Transverse colon (tissue), 4 donors: ENCODE results near the gene NDE1. TPM values are rescaled to one million over a fixed set of nuclear protein-coding genes. Genes with fewer than 3 reads are reported as not detected.

Source experiments
- DNase-seq: peaks from one replicate; pipeline ENCODE4 v3.0.0-alpha.2; 2019
- H3K27ac ChIP-seq, 4 donors: fragments of 200-600 bp; sonication (generic); 2 replicates each; pipeline ENCODE4 v1.5.1; 2016 to 2018; ENCODE audit warnings: inconsistent platforms in 4 of 4
- H3K27me3 ChIP-seq: fragments of 200-600 bp; sonication (generic); 2 replicates; pipeline ENCODE4 v1.5.1; 2017; ENCODE audit warnings: inconsistent platforms
- H3K36me3 ChIP-seq, 4 donors: fragments of 200-600 bp; sonication (generic); 2 replicates each; pipeline ENCODE4 v1.5.1; 2017 to 2019; ENCODE audit warnings: inconsistent platforms in 4 of 4
- H3K4me1 ChIP-seq, 4 donors: fragments of 200-600 bp; sonication (generic); 2 replicates each; pipeline ENCODE4 v1.5.1; 2017 to 2020; ENCODE audit warnings: inconsistent platforms in 4 of 4
- H3K4me3 ChIP-seq, 4 donors: fragments of 200-600 bp; sonication (generic); 1 replicate in 1 of 4; 2 replicates in 3 of 4; pipeline versions ENCODE4 v1.5.1 to v1.6.1; 2017 to 2019; ENCODE audit warnings: inconsistent platforms in 4 of 4
- H3K9me3 ChIP-seq, 2 donors: fragments of 200-600 bp; sonication (generic); 2 replicates each; pipeline ENCODE4 v1.5.1; 2017 to 2019; ENCODE audit warnings: inconsistent platforms in 2 of 2
- CTCF ChIP-seq, 5 experiments: fragments of 200-600 bp in 3 of 5; fragments of 450-650 bp in 2 of 5; sonication (generic) in 3 of 5; IDR thresholded peaks; 1 replicate in 2 of 5; 2 replicates in 3 of 5; pipeline ENCODE4 v1.5.1; 2016 to 2017; ENCODE audit warnings: antibody characterized with exemption in 5 of 5, inconsistent platforms in 3 of 5, mild to moderate bottlenecking in 2 of 5, moderate library complexity in 1 of 5
- EP300 ChIP-seq: sonication (generic); formaldehyde crosslinking; IDR thresholded peaks from one replicate; pipeline ENCODE4 v1.6.1; 2017; ENCODE audit warnings: antibody characterized with exemption, low read depth
- POLR2A ChIP-seq: fragments of 450-650 bp; IDR thresholded peaks from one replicate; pipeline ENCODE4 v1.6.1; 2016; ENCODE audit warnings: antibody characterized with exemption, mild to moderate bottlenecking, moderate library complexity
- POLR2AphosphoS5 ChIP-seq, 3 donors: sonication (generic); formaldehyde crosslinking; IDR thresholded peaks; one replicate each; pipeline ENCODE4 v1.6.1; 2016; ENCODE audit warnings: antibody characterized with exemption in 3 of 3
- WGBS, 2 donors: methylation state at CpG; one replicate each; pipeline ENCODE4 v1.1.5; 2018; ENCODE audit warnings: low coverage in 1 of 2; 5-methylcytosine and 5-hydroxymethylcytosine counted together
- in situ Hi-C, 4 donors: fragments of 200-750 bp; cut with MboI; loops; one replicate each; pipeline versions ENCODE4 v1.15.0 to v1.15.1; 2017; ENCODE audit warnings: low sequenced_read_pairs in 3 of 4, low pct_ligation_motif_present in 1 of 4, low pct_unique_long_range_greater_than_20kb in 1 of 4
- intact Hi-C: fragments of 100-400 bp; cut with DNase I; formaldehyde crosslinking; loops from one replicate; pipeline ENCODE4 v1.15.1; 2023; ENCODE audit warnings: low total_unique reads
- total RNA-seq, 4 donors: library from RNA; depleted of rRNA; stranded (reverse); fragments of >200 nt; gene quantifications; one replicate each; pipeline ENCODE4 v1.1.0, GENCODE V29; 2016

The NDE1 gene
- total RNA-seq, 4 donors from 2014 or later = 21.0 to 47.6 (median 36.3) TPM

DNA sequence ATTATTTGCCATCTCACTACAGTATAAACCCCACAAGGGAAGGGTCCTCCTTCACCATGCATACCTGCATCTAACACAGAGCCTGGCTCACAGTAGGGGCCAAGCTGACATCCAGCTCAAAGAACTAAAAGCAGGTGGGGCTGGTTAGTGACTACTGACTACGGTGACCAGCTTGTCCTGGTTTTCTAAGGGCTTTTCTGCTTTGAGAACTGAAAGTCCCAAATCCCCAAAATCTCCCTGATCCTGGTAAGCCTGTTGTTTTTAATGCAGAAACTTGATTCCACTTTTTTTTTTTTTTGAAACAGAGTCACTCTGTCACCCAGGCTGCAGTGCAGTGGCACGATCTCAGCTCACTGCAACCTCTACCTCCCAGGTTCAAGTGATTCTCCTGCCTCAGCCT lies 89.4 kb downstream of the NDE1 start:
- peak overlapping the region in 1 of 4 donors; percentile 5 for H3K27ac ChIP-seq
- DNase-seq = no peak

GRCh38 chr16:15739950-15740349 lies 89.9 kb downstream of the NDE1 start:
- intact Hi-C loops (no loop called here), in situ Hi-C loops (no loop called here)
- H3K4me3 ChIP-seq = no peak overlapping the region
- H3K27me3 ChIP-seq = no peaks in the 10 kb centered on the region
- no peak for DNase-seq
- 72% methylated on average over 2 to 6 of the region's 6 CpGs for WGBS, 2 donors
- H3K36me3 ChIP-seq = peaks cover 0 to 6% (median 1%) of the 10 kb centered on the region in 4 donors
- H3K27ac ChIP-seq = peak overlapping the region in 1 of 4 donors; percentile 5
- H3K9me3 ChIP-seq = no peaks in the 10 kb centered on the region
- peaks cover 0 to 2% (median 0%) of the 10 kb centered on the region in 4 donors for H3K4me1 ChIP-seq
- no peak for TF ChIP-seq EP300
- no peak for TF ChIP-seq POLR2A
- TF ChIP-seq CTCF (IDR thresholded peaks at IDR 0.05) = no peak
- TF ChIP-seq POLR2AphosphoS5 (IDR thresholded peaks at IDR 0.05) = no peak

More for the DNA sequence above, 89.4 kb downstream of the NDE1 start:
- H3K4me1 ChIP-seq = no peaks in the 10 kb centered on the region
- no peaks in the 10 kb centered on the region for H3K27me3 ChIP-seq
- intact Hi-C loops (no loop called here), in situ Hi-C loops (no loop called here)
- H3K9me3 ChIP-seq = no peaks in the 10 kb centered on the region
- no peak overlapping the region for H3K4me3 ChIP-seq
- peaks cover 0 to 7% (median 3%) of the 10 kb centered on the region in 4 donors for H3K36me3 ChIP-seq
- TF ChIP-seq POLR2A (no peak), EP300 (no peak)
- WGBS, 2 donors = 90% methylated on average over 2 of the region's 2 CpGs; no CpG with 5 or more reads in 1 of the 2 donors

- intact Hi-C loops (no loop called here), in situ Hi-C loops (no loop called here)
- peaks cover 0 to 5% (median 0%) of the 10 kb centered on the region in 4 donors for H3K4me1 ChIP-seq
- no peak for DNase-seq
- 81 to 94% methylated on average over 11 to 13 of the region's 13 CpGs for WGBS, 2 donors
- H3K9me3 ChIP-seq = no peaks in the 10 kb centered on the region
- H3K27me3 ChIP-seq = no peaks in the 10 kb centered on the region
- H3K36me3 ChIP-seq = peaks cover 0 to 6% (median 0%) of the 10 kb centered on the region in 4 donors
- H3K27ac ChIP-seq = no peak overlapping the region
- H3K4me3 ChIP-seq = no peak overlapping the region
- TF ChIP-seq POLR2AphosphoS5 (IDR thresholded peaks at IDR 0.05) (peak in 1 of 3 donors; percentile 6), POLR2A (no peak)
These were observed 91.3 kb downstream of the NDE1 start for GRCh38 chr16:15741207-15741871.

DNA sequence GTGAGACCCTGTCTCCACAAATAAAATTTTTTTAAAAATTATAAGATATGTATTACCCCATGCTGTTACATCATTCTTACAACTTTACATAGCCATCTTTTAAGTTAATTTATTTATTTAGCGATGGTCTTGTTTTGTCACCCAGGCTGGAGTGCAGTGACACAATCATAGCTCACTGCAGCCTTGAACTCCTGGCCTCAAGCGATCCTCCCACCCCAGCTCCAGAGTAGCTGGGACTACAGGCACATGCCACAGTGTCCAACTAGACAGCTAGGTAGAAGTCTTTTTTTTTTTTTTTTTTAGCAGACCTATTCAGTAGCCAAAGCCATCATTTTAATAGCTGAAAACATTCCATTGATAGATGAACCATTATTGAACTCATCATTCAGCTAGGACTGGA lies 92.7 kb downstream of the NDE1 start:
- in situ Hi-C loops = no loop called here
- no peaks in the 10 kb centered on the region for H3K9me3 ChIP-seq
- no peak for DNase-seq
- H3K27ac ChIP-seq = no peak overlapping the region
- intact Hi-C loops = no loop called here
- 95 to 100% methylated on average over 2 of the region's 2 CpGs for WGBS, 2 donors
- H3K4me1 ChIP-seq = peaks cover 0 to 5% (median 0%) of the 10 kb centered on the region in 4 donors
- no peak overlapping the region for H3K4me3 ChIP-seq
- H3K27me3 ChIP-seq = no peaks in the 10 kb centered on the region
- H3K36me3 ChIP-seq = peaks cover 0 to 11% (median 0%) of the 10 kb centered on the region in 4 donors
- TF ChIP-seq POLR2AphosphoS5 (IDR thresholded peaks at IDR 0.05) = no peak
- no peak for TF ChIP-seq POLR2A
- no peak for TF ChIP-seq EP300
- TF ChIP-seq CTCF (IDR thresholded peaks at IDR 0.05) = no peak

DNA sequence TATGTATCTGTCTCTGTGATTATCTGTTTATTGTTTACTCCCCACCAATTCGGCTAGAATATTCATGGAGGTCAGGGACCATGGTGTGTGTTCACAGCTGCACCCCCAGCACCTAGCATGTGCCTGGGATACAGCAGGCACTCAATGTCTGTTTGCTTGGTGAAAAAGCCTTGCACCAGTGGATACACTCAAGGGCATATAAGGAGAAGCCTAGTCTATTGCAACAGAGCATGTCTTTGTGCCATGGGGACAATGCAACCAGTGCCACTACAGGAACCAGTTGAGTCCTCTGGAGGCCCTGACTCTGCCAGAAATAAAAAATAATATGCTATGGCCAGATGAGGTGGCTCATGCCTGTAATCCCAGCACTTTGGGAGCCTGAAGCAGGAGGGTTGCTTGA lies 93.6 kb downstream of the NDE1 start:
- Histone ChIP-seq H3K36me3 (peaks cover 0 to 5% (median 0%) of the 10 kb centered on the region in 4 donors), H3K9me3 (no peaks in the 10 kb centered on the region), H3K27me3 (no peaks in the 10 kb centered on the region), H3K4me3 (no peak overlapping the region), H3K27ac (no peak overlapping the region), H3K4me1 (peaks cover 0 to 5% (median 0%) of the 10 kb centered on the region in 4 donors)
- DNase-seq = no peak
- in situ Hi-C loops (no loop called here), intact Hi-C loops (no loop called here)
- no peak for TF ChIP-seq CTCF (IDR thresholded peaks at IDR 0.05)
- peak in 1 of 3 donors; percentile 7 for TF ChIP-seq POLR2AphosphoS5 (IDR thresholded peaks at IDR 0.05)
- WGBS, 2 donors = 62% methylated on average over 1 of the region's 1 CpG; no CpG with 5 or more reads in 1 of the 2 donors
